Panc1 (cell line): ENCODE measurements around the gene OAF. TPM values are rescaled to one million over a fixed set of nuclear protein-coding genes. Genes with fewer than 3 reads are reported as not detected.
A peak's percentile ranks its signal among the peaks of the same experiment; 100 is the strongest.

Experiments used
- ATAC-seq: fragments of 200-7000 bp; cut with Tn5 transposase; 2 replicates; pipeline ENCODE4 v1.9.1; 2020; ENCODE audit warnings: mild to moderate bottlenecking, moderate library complexity
- BruUV-seq: library from RNA; stranded (reverse); fragments of 400-500 nt; replicated peaks from 2 replicates; lab custom pipeline; 2021; lab: Mats Ljungman, UMichigan
- CTCF ChIA-PET: fragments of 300-600 bp; sonication (Branson Sonifier 250); formaldehyde crosslinking; loops from one replicate; lab custom pipeline; 2022; ENCODE audit warnings: antibody characterized with exemption; lab: Charles Lee
- POLR2A ChIA-PET: fragments of 300-600 bp; sonication (Branson Sonifier 250); formaldehyde crosslinking; loops from one replicate; lab custom pipeline; 2022; ENCODE audit warnings: antibody characterized with exemption; lab: Charles Lee
- DNase-seq: peaks from one replicate; pipeline ENCODE4 v3.0.0-alpha.2; 2010; ENCODE audit warnings: low read depth, low spot score
- H3K27ac ChIP-seq: 2 replicates; pipeline ENCODE4 v1.5.1; 2011; ENCODE audit warnings: mild to moderate bottlenecking, low read length, inconsistent platforms
- H3K27me3 ChIP-seq: fragments of 200-500 bp; sonication (Bioruptor generic); 2 replicates; pipeline ENCODE4 v1.6.0; 2014; ENCODE audit warnings: low read length, inconsistent platforms; ENCODE audit not compliant: control insufficient read depth, insufficient read depth
- H3K36me3 ChIP-seq: fragments of 200-500 bp; sonication (Bioruptor generic); 2 replicates; pipeline ENCODE4 v1.5.1; 2014; ENCODE audit warnings: inconsistent platforms, mild to moderate bottlenecking, low read length, moderate library complexity; ENCODE audit not compliant: control insufficient read depth, insufficient read depth
- H3K4me1 ChIP-seq: 2 replicates; pipeline ENCODE4 v1.5.1; 2011; ENCODE audit warnings: inconsistent platforms, mild to moderate bottlenecking, low read length, moderate library complexity; ENCODE audit not compliant: control insufficient read depth, insufficient read depth
- H3K4me3 ChIP-seq, 2 experiments: 2 replicates each; pipeline ENCODE4 v1.5.1; 2011 to 2012; ENCODE audit warnings: low read depth in 2 of 2, low read length in 2 of 2, mild to moderate bottlenecking in 2 of 2, inconsistent platforms in 1 of 2, moderate library complexity in 1 of 2
- H3K9me3 ChIP-seq: fragments of 200-500 bp; sonication (Bioruptor generic); 2 replicates; pipeline ENCODE4 v1.5.1; 2014; ENCODE audit warnings: low read depth, mild to moderate bottlenecking, inconsistent platforms, low read length, moderate library complexity; ENCODE audit not compliant: control insufficient read depth, insufficient read depth
- CTCF ChIP-seq: fragments of 450-650 bp; IDR thresholded peaks from 2 replicates; pipeline ENCODE4 v1.5.1; 2017; ENCODE audit warnings: mild to moderate bottlenecking
- POLR2AphosphoS5 ChIP-seq: IDR thresholded peaks from 2 replicates; pipeline ENCODE4 v1.6.1; 2012; ENCODE audit warnings: mild to moderate bottlenecking, low read depth, low read length, moderate library complexity
- REST ChIP-seq, 2 experiments: IDR thresholded peaks; 2 replicates each; pipeline ENCODE4 v1.6.1; 2011 to 2012; ENCODE audit warnings: low read depth in 2 of 2, control low read depth in 1 of 2, low read length in 1 of 2, mild to moderate bottlenecking in 1 of 2, moderate library complexity in 1 of 2; ENCODE audit not compliant: insufficient read depth in 1 of 2
- SIN3A ChIP-seq: IDR thresholded peaks from 2 replicates; pipeline ENCODE4 v1.6.1; 2012; ENCODE audit warnings: low read depth, mild to moderate bottlenecking, low read length, moderate library complexity, borderline replicate concordance; ENCODE audit not compliant: insufficient read depth
- TCF7L2 ChIP-seq: IDR thresholded peaks from 2 replicates; pipeline ENCODE4 v1.6.1; 2011; ENCODE audit warnings: mild to moderate bottlenecking, low read depth, low read length, inconsistent platforms
- in situ Hi-C: cut with HindIII; loops from 2 replicates; pipeline ENCODE4 v1.10.0; 2016; ENCODE audit warnings: low sequenced_read_pairs, low pct_unique_long_range_greater_than_20kb
- intact Hi-C: fragments of 100-400 bp; cut with micrococcal nuclease; formaldehyde crosslinking; loops from one replicate; pipeline ENCODE4 v1.10.0; 2022; ENCODE audit not compliant: unreplicated experiment
- total RNA-seq: library from RNA; stranded (reverse); gene quantifications from one replicate; pipeline ENCODE4 v1.2.1, GENCODE V29; 2021; ENCODE audit not compliant: unreplicated experiment

The OAF gene
- total RNA-seq, 1 experiment from 2014 or later, result 13.7 TPM

- no TSS peak for BruUV-seq
- in situ Hi-C loops (no loop called here), intact Hi-C loops (no loop called here)
- H3K27me3 ChIP-seq, result peaks cover 15% of the 10 kb centered on the region
- TF ChIP-seq POLR2AphosphoS5, result no peak
- no peak for TF ChIP-seq REST (IDR thresholded peaks at IDR 0.05; ENCODE audit: insufficient read depth in 1 of 2, low read depth in 2 of 2, low read length in 1 of 2)
- no peak for TF ChIP-seq CTCF
- no peak for TF ChIP-seq SIN3A
- no peak for TF ChIP-seq TCF7L2
- H3K4me3 ChIP-seq, result no peak overlapping the region
- ChIA-PET POLR2A (no interaction called here), CTCF (no interaction called here)
- H3K9me3 ChIP-seq, result no peaks in the 10 kb centered on the region
- DNase-seq (no peak), ATAC-seq (no peak)
- H3K36me3 ChIP-seq, result no peaks in the 10 kb centered on the region
- no peaks in the 10 kb centered on the region for H3K4me1 ChIP-seq
- no peak overlapping the region for H3K27ac ChIP-seq
Observed at GRCh38 chr11:120271672-120272071, 60.8 kb downstream of the OAF start.

- no peak for DNase-seq
- TF ChIP-seq REST (IDR thresholded peaks at IDR 0.05; ENCODE audit: insufficient read depth in 1 of 2, low read depth in 2 of 2, low read length in 1 of 2) (no peak), TCF7L2 (no peak), POLR2AphosphoS5 (no peak), CTCF (no peak), SIN3A (no peak)
- H3K9me3 ChIP-seq, result no peaks in the 10 kb centered on the region
- CTCF ChIA-PET, result no interaction called here
- intact Hi-C loops, result no loop called here
- no TSS peak for BruUV-seq
- no peak overlapping the region for H3K4me3 ChIP-seq
- in situ Hi-C loops, result no loop called here
- ATAC-seq, result peak; percentile 81
- H3K4me1 ChIP-seq, result no peaks in the 10 kb centered on the region
- POLR2A ChIA-PET, result no interaction called here
- no peak overlapping the region for H3K27ac ChIP-seq
- peaks cover 12% of the 10 kb centered on the region for H3K27me3 ChIP-seq
- H3K36me3 ChIP-seq, result no peaks in the 10 kb centered on the region
Observed at GRCh38 chr11:120272303-120272702, 61.5 kb downstream of the OAF start.
